Measurements from ENCODE around the gene NOS3. TPM values are rescaled to one million over a fixed set of nuclear protein-coding genes. Genes with fewer than 3 reads are reported as not detected.

The NOS3 gene
- total and polyA plus RNA-seq, 2 of the 13 experiments (the other 11 are each of a cell fraction or from before 2014, with no cell fraction given), result 3.7 to 7.5 TPM

GRCh38 chr7:150973571-150974451 is 17.0 kb upstream of the NOS3 start:
- no peak overlapping the region for H3K9ac ChIP-seq (ENCODE audit: insufficient read depth, low read depth, low read length)
- TF ChIP-seq, protein P1, sequence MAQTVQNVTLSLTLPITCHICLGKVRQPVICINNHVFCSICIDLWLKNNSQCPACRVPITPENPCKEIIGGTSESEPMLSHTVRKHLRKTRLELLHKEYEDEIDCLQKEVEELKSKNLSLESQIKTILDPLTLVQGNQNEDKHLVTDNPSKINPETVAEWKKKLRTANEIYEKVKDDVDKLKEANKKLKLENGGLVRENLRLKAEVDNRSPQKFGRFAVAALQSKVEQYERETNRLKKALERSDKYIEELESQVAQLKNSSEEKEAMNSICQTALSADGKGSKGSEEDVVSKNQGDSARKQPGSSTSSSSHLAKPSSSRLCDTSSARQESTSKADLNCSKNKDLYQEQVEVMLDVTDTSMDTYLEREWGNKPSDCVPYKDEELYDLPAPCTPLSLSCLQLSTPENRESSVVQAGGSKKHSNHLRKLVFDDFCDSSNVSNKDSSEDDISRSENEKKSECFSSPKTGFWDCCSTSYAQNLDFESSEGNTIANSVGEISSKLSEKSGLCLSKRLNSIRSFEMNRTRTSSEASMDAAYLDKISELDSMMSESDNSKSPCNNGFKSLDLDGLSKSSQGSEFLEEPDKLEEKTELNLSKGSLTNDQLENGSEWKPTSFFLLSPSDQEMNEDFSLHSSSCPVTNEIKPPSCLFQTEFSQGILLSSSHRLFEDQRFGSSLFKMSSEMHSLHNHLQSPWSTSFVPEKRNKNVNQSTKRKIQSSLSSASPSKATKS (CRISPR knock-in tag; IDR thresholded peaks at IDR 0.05), result no peak
- no peak for TF ChIP-seq PATZ1 (CRISPR knock-in tag; IDR thresholded peaks at IDR 0.05)
- 0 out of 2 replicates have a peak, but pooled peaks have one; percentile 4 for TF ChIP-seq CTCF (CRISPR knock-in tag; IDR thresholded peaks at IDR 0.05)
- TF ChIP-seq ZNF550 (CRISPR knock-in tag; IDR thresholded peaks at IDR 0.05; ENCODE audit: borderline replicate concordance), result no peak
- TF ChIP-seq ZIK1 (CRISPR knock-in tag; IDR thresholded peaks at IDR 0.05; ENCODE audit: borderline replicate concordance, low read depth), result no peak
- no peak overlapping the region for H3K4me2 ChIP-seq (ENCODE audit: low read depth, low read length)
- no peak overlapping the region for H3K27ac ChIP-seq (ENCODE audit: extremely low read length, insufficient read depth, low read length)
- ChIA-PET POLR2A (interaction anchor here (0.5 kb wide), 1 partner anchor 13 kb away, joined by 3 read pairs; no protein-coding TSS in a partner anchor), CTCF (ENCODE audit: low intra/inter-chr PET ratio, low total read pairs) (no interaction called here)
- intact Hi-C loops (cut with micrococcal nuclease; ENCODE audit: unreplicated experiment), result no loop called here
- no peak overlapping the region for H2AFZ ChIP-seq (ENCODE audit: low read length)
- ATAC-seq (peak; percentile 11; the same call in 2 of the 3 replicates), DNase-seq (ENCODE audit: low spot score) (no peak), FAIRE-seq (no peak)
- H3K27me3 ChIP-seq (ENCODE audit: control insufficient read depth in 1 of 2, insufficient read depth in 2 of 2, low read length in 2 of 2), result peaks cover 21 to 81% of the 10 kb centered on the region in 2 experiments
- H3K9me3 ChIP-seq (ENCODE audit: low read length), result no peaks in the 10 kb centered on the region
- WGBS (ENCODE audit: low lambda C conversion rate), result 32% methylated on average over 5 of the region's 27 CpGs
- no peaks in the 10 kb centered on the region for H3K36me3 ChIP-seq (replicated peaks in 1 of 2; ENCODE audit: control insufficient read depth in 1 of 2, insufficient read depth in 2 of 2, low read length in 2 of 2)
- H4K20me1 ChIP-seq (ENCODE audit: insufficient read depth, low read length), result peaks cover 5% of the 10 kb centered on the region; the same call in 1 of the 2 replicates
- no peaks in the 10 kb centered on the region for H3K79me2 ChIP-seq (ENCODE audit: insufficient read depth, low read length)
- 0 out of 6 replicates have a peak overlapping the region, but pooled peaks of 1 of the 3 experiments have one; percentile 59 for H3K4me3 ChIP-seq (replicated peaks in 1 of 3; ENCODE audit: insufficient read depth in 1 of 3, low read depth in 2 of 3, low read length in 3 of 3)
- peaks cover 34% of the 10 kb centered on the region for H3K4me1 ChIP-seq (ENCODE audit: insufficient read depth, low read length)
- no TSS peak for BruUV-seq (replicated peaks)
- in situ Hi-C loops (cut with HindIII; ENCODE audit: extremely low pct_ligation_motif_present, low pct_unique_long_range_greater_than_20kb), result no loop called here
